IMR-90 (cell line): ENCODE data around the gene IL2RG.
A peak's percentile ranks its signal among the peaks of the same experiment; 100 is the strongest.

ENCODE experiments used
- BHLHE40 ChIP-seq: fragments of 150-350 bp; IDR thresholded peaks from 2 replicates; pipeline ENCODE4 v1.6.1; 2016; ENCODE audit warnings: mild to moderate bottlenecking, low read depth, low read length
- FOS ChIP-seq: fragments of 150-350 bp; IDR thresholded peaks from 2 replicates; pipeline ENCODE4 v1.6.1; 2016; ENCODE audit warnings: low read depth, low read length
- MAFK ChIP-seq: IDR thresholded peaks from 2 replicates; pipeline ENCODE4 v1.6.1; 2012; ENCODE audit warnings: low read depth, low read length, improper control_type of control experiment
- MAZ ChIP-seq: IDR thresholded peaks from 2 replicates; pipeline ENCODE4 v1.6.1; 2012; ENCODE audit warnings: low read depth, mild to moderate bottlenecking, low read length, improper control_type of control experiment, moderate library complexity, borderline replicate concordance
- MXI1 ChIP-seq: IDR thresholded peaks from 2 replicates; pipeline ENCODE4 v1.6.1; 2012; ENCODE audit warnings: low read depth, mild to moderate bottlenecking, low read length, moderate library complexity, borderline replicate concordance
- POLR2A ChIP-seq: IDR thresholded peaks from 2 replicates; pipeline ENCODE4 v1.6.1; 2012; ENCODE audit warnings: mild to moderate bottlenecking, low read depth, low read length
- RAD21 ChIP-seq: IDR thresholded peaks from 2 replicates; pipeline ENCODE4 v1.6.1; 2012; ENCODE audit warnings: low read length, improper control_type of control experiment
- RCOR1 ChIP-seq: IDR thresholded peaks from 2 replicates; pipeline ENCODE4 v1.6.1; 2012; ENCODE audit warnings: mild to moderate bottlenecking, low read length, improper control_type of control experiment; ENCODE audit not compliant: insufficient replicate concordance
- RFX5 ChIP-seq: IDR thresholded peaks from 2 replicates; pipeline ENCODE4 v1.8.0; 2012; ENCODE audit warnings: low read depth, mild to moderate bottlenecking, low read length, moderate library complexity
- TF ChIP-seq, protein P1 (sequence below): conservative IDR thresholded peaks from 2 replicates; pipeline ENCODE4 v1.5.1; 2012; ENCODE audit warnings: mild to moderate bottlenecking, low read depth, low read length, improper control_type of control experiment
- TF ChIP-seq, protein P2 (sequence below): fragments of 150-350 bp; IDR thresholded peaks from 2 replicates; pipeline ENCODE4 v1.6.1; 2016; ENCODE audit warnings: low read depth, mild to moderate bottlenecking, low read length, moderate library complexity, borderline replicate concordance
- TF ChIP-seq, protein P3 (sequence below): fragments of 150-350 bp; IDR thresholded peaks from 2 replicates; pipeline ENCODE4 v1.6.1; 2017; ENCODE audit warnings: mild to moderate bottlenecking, antibody characterized with exemption, low read length, low read depth

DNA sequence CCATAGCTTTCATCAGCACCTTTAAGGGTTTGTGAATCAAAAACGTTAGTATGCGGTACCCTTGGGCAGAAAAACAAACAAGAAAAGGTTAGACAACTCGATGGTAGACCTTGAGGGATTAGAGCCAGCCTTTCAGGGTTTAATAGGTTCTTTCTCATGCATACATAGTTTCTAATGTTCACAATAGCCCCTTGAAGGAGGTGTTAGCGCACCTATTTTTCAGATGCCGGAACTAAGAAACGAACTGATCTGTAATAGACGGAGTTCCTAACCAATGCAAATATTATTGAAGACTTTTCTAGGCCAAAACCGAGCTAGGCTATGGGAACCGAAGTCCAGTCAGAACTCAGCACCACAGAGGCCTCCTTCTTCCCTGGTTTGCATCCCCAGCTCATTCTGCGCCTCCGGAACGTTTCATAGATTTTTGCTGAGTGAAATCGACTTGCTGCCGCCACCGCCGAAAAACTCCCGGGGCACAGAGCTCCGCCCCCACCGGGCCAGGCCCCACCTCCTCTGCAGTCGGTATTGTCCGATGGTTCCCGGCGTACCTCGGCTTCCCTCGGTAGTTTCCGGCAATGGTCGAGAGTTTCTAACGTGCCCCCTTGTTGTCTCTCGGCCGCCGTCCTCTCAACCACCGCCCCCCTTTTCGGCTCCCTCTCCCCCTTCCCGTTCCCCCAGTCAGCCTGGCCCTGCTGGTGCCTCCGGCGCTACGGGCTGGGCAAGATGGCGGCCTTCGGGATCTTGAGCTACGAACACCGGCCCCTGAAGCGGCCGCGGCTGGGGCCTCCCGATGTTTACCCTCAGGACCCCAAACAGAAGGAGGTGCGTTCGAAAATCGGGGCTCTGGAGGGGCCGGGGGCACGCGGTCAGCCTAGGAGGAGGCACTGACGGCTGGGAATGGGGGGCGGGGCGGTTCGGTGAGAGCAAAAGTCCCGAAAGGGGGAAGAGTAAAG, 6.9 kb upstream of the IL2RG start, which contains the start of gene MED12:
- no peak for TF ChIP-seq MAFK
- TF ChIP-seq, protein P1, sequence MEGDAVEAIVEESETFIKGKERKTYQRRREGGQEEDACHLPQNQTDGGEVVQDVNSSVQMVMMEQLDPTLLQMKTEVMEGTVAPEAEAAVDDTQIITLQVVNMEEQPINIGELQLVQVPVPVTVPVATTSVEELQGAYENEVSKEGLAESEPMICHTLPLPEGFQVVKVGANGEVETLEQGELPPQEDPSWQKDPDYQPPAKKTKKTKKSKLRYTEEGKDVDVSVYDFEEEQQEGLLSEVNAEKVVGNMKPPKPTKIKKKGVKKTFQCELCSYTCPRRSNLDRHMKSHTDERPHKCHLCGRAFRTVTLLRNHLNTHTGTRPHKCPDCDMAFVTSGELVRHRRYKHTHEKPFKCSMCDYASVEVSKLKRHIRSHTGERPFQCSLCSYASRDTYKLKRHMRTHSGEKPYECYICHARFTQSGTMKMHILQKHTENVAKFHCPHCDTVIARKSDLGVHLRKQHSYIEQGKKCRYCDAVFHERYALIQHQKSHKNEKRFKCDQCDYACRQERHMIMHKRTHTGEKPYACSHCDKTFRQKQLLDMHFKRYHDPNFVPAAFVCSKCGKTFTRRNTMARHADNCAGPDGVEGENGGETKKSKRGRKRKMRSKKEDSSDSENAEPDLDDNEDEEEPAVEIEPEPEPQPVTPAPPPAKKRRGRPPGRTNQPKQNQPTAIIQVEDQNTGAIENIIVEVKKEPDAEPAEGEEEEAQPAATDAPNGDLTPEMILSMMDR, result no peak
- TF ChIP-seq, protein P2, sequence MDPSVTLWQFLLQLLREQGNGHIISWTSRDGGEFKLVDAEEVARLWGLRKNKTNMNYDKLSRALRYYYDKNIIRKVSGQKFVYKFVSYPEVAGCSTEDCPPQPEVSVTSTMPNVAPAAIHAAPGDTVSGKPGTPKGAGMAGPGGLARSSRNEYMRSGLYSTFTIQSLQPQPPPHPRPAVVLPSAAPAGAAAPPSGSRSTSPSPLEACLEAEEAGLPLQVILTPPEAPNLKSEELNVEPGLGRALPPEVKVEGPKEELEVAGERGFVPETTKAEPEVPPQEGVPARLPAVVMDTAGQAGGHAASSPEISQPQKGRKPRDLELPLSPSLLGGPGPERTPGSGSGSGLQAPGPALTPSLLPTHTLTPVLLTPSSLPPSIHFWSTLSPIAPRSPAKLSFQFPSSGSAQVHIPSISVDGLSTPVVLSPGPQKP, result no peak
- no peak for TF ChIP-seq BHLHE40
- no peak for TF ChIP-seq MXI1
- TF ChIP-seq RFX5, result no peak
- TF ChIP-seq MAZ, result peak; percentile 68; the same call in 1 of the 2 replicates
- 0 out of 2 replicates have a peak, but pooled peaks have one; percentile 15 for TF ChIP-seq POLR2A
- no peak for TF ChIP-seq RAD21
- no peak for TF ChIP-seq FOS
- TF ChIP-seq, protein P3, sequence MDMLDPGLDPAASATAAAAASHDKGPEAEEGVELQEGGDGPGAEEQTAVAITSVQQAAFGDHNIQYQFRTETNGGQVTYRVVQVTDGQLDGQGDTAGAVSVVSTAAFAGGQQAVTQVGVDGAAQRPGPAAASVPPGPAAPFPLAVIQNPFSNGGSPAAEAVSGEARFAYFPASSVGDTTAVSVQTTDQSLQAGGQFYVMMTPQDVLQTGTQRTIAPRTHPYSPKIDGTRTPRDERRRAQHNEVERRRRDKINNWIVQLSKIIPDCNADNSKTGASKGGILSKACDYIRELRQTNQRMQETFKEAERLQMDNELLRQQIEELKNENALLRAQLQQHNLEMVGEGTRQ, result no peak
- no peak for TF ChIP-seq RCOR1
